SK-N-SH (cell line): ENCODE data around the gene ARHGEF40.

Experiments used
- CTCF ChIP-seq: fragments of 200-600 bp; sonication (generic); IDR thresholded peaks from 2 replicates; pipeline ENCODE4 v1.6.1; 2017; ENCODE audit warnings: antibody characterized with exemption, mild to moderate bottlenecking, moderate library complexity
- GABPA ChIP-seq: IDR thresholded peaks from 2 replicates; pipeline ENCODE4 v1.4.0; 2012; ENCODE audit warnings: low read depth, mild to moderate bottlenecking
- IRF3 ChIP-seq: fragments of 150-350 bp; IDR thresholded peaks from 2 replicates; pipeline ENCODE4 v1.6.1; 2016; ENCODE audit warnings: mild to moderate bottlenecking, low read depth, low read length
- NRF1 ChIP-seq: IDR thresholded peaks from 2 replicates; pipeline ENCODE4 v1.6.1; 2012; ENCODE audit warnings: low read depth, mild to moderate bottlenecking, low read length
- PBX3 ChIP-seq: IDR thresholded peaks from 2 replicates; pipeline ENCODE4; 2012
- RFX5 ChIP-seq: IDR thresholded peaks from 2 replicates; pipeline ENCODE4 v1.6.1; 2012; ENCODE audit warnings: mild to moderate bottlenecking, improper control_type of control experiment, low read length
- SMC3 ChIP-seq: IDR thresholded peaks from 2 replicates; pipeline ENCODE4 v1.6.1; 2012; ENCODE audit warnings: low read depth, low read length, improper control_type of control experiment
- USF2 ChIP-seq: fragments of 150-350 bp; IDR thresholded peaks from 2 replicates; pipeline ENCODE4 v1.6.1; 2017; ENCODE audit warnings: antibody characterized with exemption, low read length, low read depth, borderline replicate concordance

- TF ChIP-seq RFX5, result no peak
- no peak for TF ChIP-seq IRF3
- TF ChIP-seq CTCF, result no peak
- TF ChIP-seq NRF1, result no peak
- TF ChIP-seq PBX3, result no peak
- no peak for TF ChIP-seq SMC3
- TF ChIP-seq USF2, result no peak
- TF ChIP-seq GABPA, result no peak
Observed at GRCh38 chr14:21086908-21087293, 16.8 kb downstream of the ARHGEF40 start.
